GM23248 (cell line): ENCODE measurements around the gene STEAP3.

Source experiments
- EZH2 ChIP-seq: fragments of 200-600 bp; sonication (generic); IDR thresholded peaks from 2 replicates; pipeline ENCODE4 v1.6.1; 2018; ENCODE audit warnings: antibody characterized with exemption, mild to moderate bottlenecking; ENCODE audit not compliant: insufficient read depth, poor library complexity, severe bottlenecking
- EZH2phosphoT487 ChIP-seq: fragments of 200-600 bp; sonication (generic); IDR thresholded peaks from 2 replicates; pipeline ENCODE4 v1.6.1; 2018; ENCODE audit warnings: antibody characterized with exemption, moderate library complexity, mild to moderate bottlenecking, low read depth; ENCODE audit not compliant: insufficient read depth

DNA sequence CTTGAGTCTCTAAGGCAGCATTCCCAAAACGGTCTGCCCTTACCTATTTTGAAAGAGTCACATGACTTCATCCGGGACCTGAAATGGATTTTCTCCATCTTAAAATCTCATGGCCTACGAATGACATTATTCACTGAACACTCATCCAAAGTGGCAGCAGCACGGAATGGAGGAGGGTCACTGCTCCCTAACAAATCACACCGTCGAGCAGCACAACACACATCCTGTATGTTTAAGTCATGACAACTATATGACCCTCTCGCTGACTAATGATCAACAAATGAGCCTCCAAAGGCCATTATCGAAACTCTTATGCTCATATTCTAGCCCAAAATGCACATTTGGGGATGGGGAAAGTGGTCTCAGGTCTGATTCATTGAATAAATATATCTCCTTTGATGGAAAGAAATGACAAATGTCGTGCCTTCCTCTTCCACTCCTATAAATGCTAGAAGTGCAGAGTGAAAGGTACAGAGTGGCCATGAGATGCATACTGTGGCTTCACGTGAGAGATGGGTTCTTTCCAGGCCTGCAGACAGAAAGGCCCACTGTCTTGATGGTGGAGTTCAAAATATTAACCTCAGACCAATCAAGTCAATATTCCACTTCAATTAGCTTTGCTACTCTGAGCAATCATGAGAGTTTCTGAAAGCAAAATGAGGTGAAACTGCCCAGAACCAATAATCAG, 72.2 kb downstream of the STEAP3 start:
- TF ChIP-seq EZH2phosphoT487 (no peak), EZH2 (no peak)
